Naive B cell (primary cell): ENCODE results near the gene KLK8. TPM values are rescaled to one million over a fixed set of nuclear protein-coding genes. Genes with fewer than 3 reads are reported as not detected.
A peak's percentile ranks its signal among the peaks of the same experiment; 100 is the strongest.
"Not testable (repeated sequence)": the region's sequence is repeated elsewhere in the genome, so short reads cannot be mapped to it uniquely, and the experiment has no call there.

Experiments
- ATAC-seq, 2 donors: fragments of 150-1000 bp; cut with Tn5 transposase; 2 replicates each; pipeline ENCODE4 v1.10.0; 2021; ENCODE audit warnings: low read depth in 2 of 2, mild to moderate bottlenecking in 2 of 2, moderate library complexity in 2 of 2
- DNase-seq: peaks from one replicate; pipeline ENCODE4 v3.0.0; 2022
- H3K27ac Mint-ChIP-seq, 6 donors: one replicate each; pipeline ENCODE4 v1.8.0; 2020 to 2022; ENCODE audit warnings: mild to moderate bottlenecking in 6 of 6, mixed read lengths in 6 of 6, moderate library complexity in 5 of 6, inconsistent platforms in 2 of 6
- H3K27me3 Mint-ChIP-seq, 3 donors: one replicate each; pipeline ENCODE4 v1.8.0; 2021 to 2022; ENCODE audit warnings: mixed read lengths in 3 of 3, mild to moderate bottlenecking in 1 of 3
- H3K36me3 Mint-ChIP-seq, 2 donors: one replicate each; pipeline ENCODE4 v1.8.0; 2020 to 2022; ENCODE audit warnings: mixed read lengths in 2 of 2, inconsistent platforms in 1 of 2, mild to moderate bottlenecking in 1 of 2
- H3K4me1 Mint-ChIP-seq, 3 donors: one replicate each; pipeline ENCODE4 v1.8.0; 2020 to 2022; ENCODE audit warnings: mixed read lengths in 3 of 3, inconsistent platforms in 1 of 3, mild to moderate bottlenecking in 1 of 3, moderate library complexity in 1 of 3
- H3K4me3 Mint-ChIP-seq, 8 donors: one replicate each; pipeline ENCODE4 v1.8.0; 2020 to 2022; ENCODE audit warnings: mild to moderate bottlenecking in 8 of 8, mixed read lengths in 8 of 8, moderate library complexity in 8 of 8, inconsistent platforms in 2 of 8
- H3K9me3 Mint-ChIP-seq, 7 donors: one replicate each; pipeline ENCODE4 v1.8.0; 2020 to 2022; ENCODE audit warnings: mixed read lengths in 7 of 7, mild to moderate bottlenecking in 5 of 7, inconsistent platforms in 2 of 7, moderate library complexity in 1 of 7
- polyA plus RNA-seq, 6 donors: library from polyadenylated mRNA; unstranded; fragments of 300-500 nt; fragmentation: Illumina TruSeq; gene quantifications; one replicate each; pipeline ENCODE4 v1.2.3, GENCODE V29; 2021; ENCODE audit warnings: low read depth in 6 of 6

KLK8 gene
- polyA plus RNA-seq, 6 donors from 2014 or later = not detected

GRCh38 chr19:50974702-50975556 lies 26.5 kb downstream of the KLK8 start:
- no peak overlapping the region for H3K4me3 Mint-ChIP-seq
- peaks cover 0 to 7% (median 0%) of the 10 kb centered on the region in 3 donors for H3K4me1 Mint-ChIP-seq
- peaks cover 39 to 69% (median 67%) of the 10 kb centered on the region in 3 donors for H3K27me3 Mint-ChIP-seq
- peaks cover 0 to 5% (median 0%) of the 10 kb centered on the region in 7 donors for H3K9me3 Mint-ChIP-seq
- ATAC-seq (no peak), DNase-seq (no peak)
- no peaks in the 10 kb centered on the region for H3K36me3 Mint-ChIP-seq
- H3K27ac Mint-ChIP-seq = no peak overlapping the region

DNA sequence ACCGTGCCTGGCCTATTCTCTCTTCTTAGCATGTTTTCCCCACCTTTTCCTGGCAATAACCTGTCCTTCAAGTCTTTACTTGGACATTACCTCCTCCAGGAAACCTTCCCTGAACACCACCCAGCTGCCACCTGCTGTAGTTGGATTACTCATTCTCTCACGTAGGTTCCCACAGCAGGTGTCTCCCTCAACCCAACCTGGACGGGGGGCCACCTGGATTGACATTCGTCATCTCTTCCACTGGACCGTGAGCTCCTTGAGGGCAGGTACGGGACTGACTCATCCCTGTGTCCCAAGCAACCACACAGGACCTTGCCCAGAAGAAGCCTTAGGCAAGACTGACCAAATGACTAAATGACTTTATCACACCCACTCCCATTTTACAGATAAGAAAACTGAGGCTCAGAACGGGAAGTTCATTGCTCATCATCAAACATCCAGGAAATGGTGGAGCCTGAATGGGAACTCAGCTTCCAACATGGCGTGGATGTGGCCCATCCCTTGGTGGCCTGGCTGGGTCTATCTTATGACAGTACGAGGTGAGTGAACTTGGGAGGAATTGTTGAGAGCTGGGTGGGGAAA lies 28.5 kb downstream of the KLK8 start:
- Mint-ChIP-seq H3K36me3 (peaks cover 0 to 6% of the 10 kb centered on the region in 2 donors), H3K27me3 (peaks cover 34 to 61% (median 60%) of the 10 kb centered on the region in 3 donors), H3K4me1 (peaks cover 0 to 4% (median 0%) of the 10 kb centered on the region in 3 donors), H3K9me3 (peaks cover 0 to 5% (median 0%) of the 10 kb centered on the region in 7 donors), H3K4me3 (no peak overlapping the region), H3K27ac (no peak overlapping the region)
- ATAC-seq = no peak
- DNase-seq = no peak

GRCh38 chr19:50969810-50970209 lies 31.6 kb downstream of the KLK8 start:
- peaks cover 25 to 57% (median 55%) of the 10 kb centered on the region in 3 donors for H3K27me3 Mint-ChIP-seq
- H3K4me3 Mint-ChIP-seq, DNase-seq, H3K9me3 Mint-ChIP-seq, H3K4me1 Mint-ChIP-seq, H3K27ac Mint-ChIP-seq, ATAC-seq: not testable (repeated sequence)
- peaks cover 0 to 13% of the 10 kb centered on the region in 2 donors for H3K36me3 Mint-ChIP-seq

DNA sequence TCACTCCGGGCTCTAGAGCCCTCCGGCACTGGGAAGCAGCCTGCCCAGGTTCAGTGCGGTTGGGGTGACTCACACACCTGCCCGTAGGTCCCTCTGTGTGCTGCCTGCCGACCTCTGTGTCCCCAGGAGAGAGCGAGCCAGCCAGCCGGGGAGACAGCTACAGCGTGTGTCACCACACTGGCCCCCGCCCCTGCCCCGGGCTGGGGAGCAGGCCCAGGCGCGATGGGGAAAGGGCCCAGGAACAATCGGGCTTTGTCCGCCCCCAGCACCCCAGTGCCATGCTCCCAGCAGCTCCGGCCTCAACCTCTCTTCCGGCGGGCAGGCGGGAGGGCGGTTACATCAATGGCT lies 32.0 kb downstream of the KLK8 start, which contains the start of gene KLK6:
TSS of gene KLK6 (minus strand) at position 179 of the 348 bp plus-strand sequence. CDS start 1,487 bp downstream, outside the sequence.
- H3K36me3 Mint-ChIP-seq = peaks cover 0 to 13% of the 10 kb centered on the region in 2 donors
- no peak within 1 kb of the TSS for H3K27ac Mint-ChIP-seq
- peaks cover 23 to 57% (median 56%) of the 10 kb centered on the region in 3 donors for H3K27me3 Mint-ChIP-seq
- H3K4me3 Mint-ChIP-seq = no peak within 1 kb of the TSS
- no peak for ATAC-seq
- peaks cover 0 to 7% (median 3%) of the 10 kb centered on the region in 7 donors for H3K9me3 Mint-ChIP-seq
- H3K4me1 Mint-ChIP-seq = peaks cover 0 to 4% (median 0%) of the 10 kb centered on the region in 3 donors
- no peak for DNase-seq

- DNase-seq (no peak), ATAC-seq (no peak)
- Mint-ChIP-seq H3K27me3 (peaks cover 21 to 61% (median 61%) of the 10 kb centered on the region in 3 donors), H3K4me3 (no peak overlapping the region), H3K9me3 (peaks cover 2 to 11% (median 7%) of the 10 kb centered on the region in 7 donors), H3K27ac (no peak overlapping the region), H3K4me1 (peaks cover 0 to 4% (median 0%) of the 10 kb centered on the region in 3 donors), H3K36me3 (peaks cover 0 to 17% of the 10 kb centered on the region in 2 donors)
These were observed 32.5 kb downstream of the KLK8 start for GRCh38 chr19:50968716-50969412.

GRCh38 chr19:50967929-50968715 lies 33.3 kb downstream of the KLK8 start:
- peaks cover 25 to 66% (median 65%) of the 10 kb centered on the region in 3 donors for H3K27me3 Mint-ChIP-seq
- peaks cover 0 to 22% of the 10 kb centered on the region in 2 donors for H3K36me3 Mint-ChIP-seq
- H3K27ac Mint-ChIP-seq = no peak overlapping the region
- H3K4me1 Mint-ChIP-seq = peaks cover 0 to 4% (median 0%) of the 10 kb centered on the region in 3 donors
- DNase-seq = no peak
- ATAC-seq = no peak
- peaks cover 2 to 14% (median 9%) of the 10 kb centered on the region in 7 donors for H3K9me3 Mint-ChIP-seq
- no peak overlapping the region for H3K4me3 Mint-ChIP-seq

DNA sequence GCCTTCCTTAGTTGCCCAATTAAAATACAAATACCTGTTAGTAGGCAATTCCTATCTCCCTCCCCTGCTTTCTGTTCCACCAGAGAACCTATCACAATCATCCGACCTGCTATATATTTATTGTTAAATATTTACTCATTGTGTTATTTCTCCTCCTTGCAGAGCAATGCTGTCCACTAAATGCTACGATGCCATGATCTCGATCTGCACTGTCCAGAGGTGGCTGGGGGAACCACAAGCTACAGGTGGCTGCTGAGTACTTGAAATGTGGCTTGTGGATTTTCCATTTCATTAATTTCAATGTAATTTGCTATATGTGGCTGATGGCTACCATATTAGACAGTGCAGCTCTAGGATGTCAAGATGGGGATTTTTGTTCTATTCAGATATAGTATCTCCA lies 37.1 kb downstream of the KLK8 start:
- ATAC-seq (no peak), DNase-seq (no peak)
- Mint-ChIP-seq H3K4me1 (peaks cover 0 to 4% (median 0%) of the 10 kb centered on the region in 3 donors), H3K4me3 (no peak overlapping the region), H3K9me3 (peaks cover 12 to 34% (median 24%) of the 10 kb centered on the region in 7 donors), H3K36me3 (peaks cover 0 to 49% of the 10 kb centered on the region in 2 donors), H3K27ac (no peak overlapping the region), H3K27me3 (peaks cover 22 to 59% (median 44%) of the 10 kb centered on the region in 3 donors)

DNA sequence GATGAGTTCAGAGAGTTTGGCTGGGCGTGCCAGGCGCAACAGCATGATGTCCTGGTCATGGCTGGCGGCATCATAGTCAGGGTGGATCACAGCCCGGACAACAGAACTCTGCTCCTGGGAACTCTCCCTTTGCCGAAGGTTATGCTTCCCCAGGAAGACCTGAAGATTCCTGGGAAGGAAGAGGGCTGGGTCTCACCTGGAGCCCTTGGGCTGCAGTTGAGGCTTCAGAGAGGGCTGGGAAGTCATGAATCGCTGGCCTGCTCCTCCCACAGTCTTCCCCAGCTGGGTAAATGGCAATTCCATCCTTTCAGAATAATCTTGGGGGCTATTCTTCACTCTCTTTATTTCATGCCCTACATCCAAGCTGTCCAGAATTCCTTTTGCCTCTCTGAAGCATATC lies 38.0 kb downstream of the KLK8 start:
- Mint-ChIP-seq H3K36me3 (peaks cover 0 to 52% of the 10 kb centered on the region in 2 donors), H3K27ac (peak overlapping the region in 1 of 6 donors; percentile 88), H3K4me1 (peaks cover 0 to 4% (median 0%) of the 10 kb centered on the region in 3 donors), H3K27me3 (peaks cover 23 to 67% (median 47%) of the 10 kb centered on the region in 3 donors), H3K9me3 (peaks cover 12 to 39% (median 26%) of the 10 kb centered on the region in 7 donors), H3K4me3 (no peak overlapping the region)
- DNase-seq (no peak), ATAC-seq (no peak)

GRCh38 chr19:50962245-50962644 lies 39.2 kb downstream of the KLK8 start:
- H3K36me3 Mint-ChIP-seq = peaks cover 0 to 45% of the 10 kb centered on the region in 2 donors
- ATAC-seq (no peak), DNase-seq (no peak)
- H3K4me1 Mint-ChIP-seq = peaks cover 0 to 4% (median 0%) of the 10 kb centered on the region in 3 donors
- peaks cover 12 to 36% (median 26%) of the 10 kb centered on the region in 7 donors for H3K9me3 Mint-ChIP-seq
- no peak overlapping the region for H3K4me3 Mint-ChIP-seq
- H3K27me3 Mint-ChIP-seq = peaks cover 27 to 65% (median 48%) of the 10 kb centered on the region in 3 donors
- peak overlapping the region in 1 of 6 donors; percentile 72 for H3K27ac Mint-ChIP-seq

GRCh38 chr19:50959731-50960500 lies 41.5 kb downstream of the KLK8 start:
- Mint-ChIP-seq H3K4me3 (no peak overlapping the region), H3K27ac (no peak overlapping the region), H3K9me3 (peaks cover 12 to 36% (median 24%) of the 10 kb centered on the region in 7 donors), H3K36me3 (peaks cover 0 to 40% of the 10 kb centered on the region in 2 donors), H3K27me3 (peaks cover 23 to 61% (median 38%) of the 10 kb centered on the region in 3 donors), H3K4me1 (peaks cover 0 to 4% (median 0%) of the 10 kb centered on the region in 3 donors)
- DNase-seq (no peak), ATAC-seq (no peak)

DNA sequence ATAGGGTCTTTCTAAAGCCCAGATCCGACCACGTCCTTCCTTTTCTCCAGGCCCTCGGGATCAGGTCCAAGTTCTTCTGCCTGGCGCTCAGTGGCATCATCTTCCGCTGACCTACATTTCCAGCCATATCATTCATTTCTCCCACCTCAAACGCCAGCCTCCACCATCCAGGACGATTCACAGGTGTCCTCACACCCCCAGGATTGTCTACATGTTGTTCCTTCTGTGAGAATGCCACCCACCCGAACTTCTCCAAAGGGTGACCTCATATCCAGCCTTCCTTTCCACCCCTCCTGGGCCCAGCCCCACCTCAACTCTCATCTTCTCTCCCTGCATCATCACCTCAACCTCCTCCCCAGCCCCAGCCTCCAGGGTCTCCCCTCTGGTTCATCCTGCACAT lies 43.8 kb downstream of the KLK8 start:
- Mint-ChIP-seq H3K9me3 (peaks cover 6 to 23% (median 14%) of the 10 kb centered on the region in 7 donors), H3K27me3 (peaks cover 23 to 63% (median 39%) of the 10 kb centered on the region in 3 donors), H3K27ac (no peak overlapping the region), H3K36me3 (peaks cover 4 to 25% of the 10 kb centered on the region in 2 donors), H3K4me3 (no peak overlapping the region), H3K4me1 (peaks cover 0 to 9% (median 0%) of the 10 kb centered on the region in 3 donors)
- no peak for ATAC-seq
- no peak for DNase-seq

DNA sequence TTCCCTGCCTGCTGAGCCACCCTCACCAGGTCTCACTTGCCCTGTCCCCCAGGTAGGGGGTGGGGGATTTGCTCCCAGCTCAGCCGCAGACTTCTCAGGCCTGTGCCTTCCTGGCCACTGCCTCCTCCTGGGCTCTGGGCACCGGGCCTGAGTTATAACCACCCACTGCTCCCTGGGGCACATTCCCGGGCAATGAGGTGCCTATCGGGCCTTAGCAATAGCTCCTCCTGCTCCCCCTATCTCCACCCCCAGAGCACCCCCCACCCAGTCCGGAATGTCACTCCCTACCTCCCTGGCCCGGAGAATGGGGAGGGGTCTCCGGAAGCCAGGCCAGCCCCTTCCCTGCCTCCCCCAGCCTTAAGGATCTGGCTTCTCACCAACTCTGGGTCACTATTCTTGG lies 48.5 kb downstream of the KLK8 start, which contains the start of gene KLK5:
TSS of gene KLK5 (minus strand) at position 129 of the 400 bp plus-strand sequence. CDS start 381 bp downstream, outside the sequence.
- Mint-ChIP-seq H3K4me3 (no peak within 1 kb of the TSS), H3K9me3 (peaks cover 3 to 14% (median 6%) of the 10 kb centered on the region in 7 donors), H3K36me3 (peaks cover 4 to 16% of the 10 kb centered on the region in 2 donors), H3K4me1 (peaks cover 0 to 4% (median 0%) of the 10 kb centered on the region in 3 donors), H3K27me3 (peaks cover 12 to 62% (median 47%) of the 10 kb centered on the region in 3 donors), H3K27ac (no peak within 1 kb of the TSS)
- ATAC-seq (no peak), DNase-seq (no peak)
